Cardiac ventricle fibroblast (primary cell): ENCODE data around the gene TAF11L5. TPM values are rescaled to one million over a fixed set of nuclear protein-coding genes. Genes with fewer than 3 reads are reported as not detected.

Experiments used
- total RNA-seq: library from RNA; depleted of rRNA; stranded (reverse); fragments of >200 nt; gene quantifications from 2 replicates; pipeline ENCODE4 v1.2.3, GENCODE V29; 2015

TAF11L5 gene
- not detected in 2 replicates for total RNA-seq

GRCh38 chr5:17524935-17525334 lies at the start of gene TAF11L5:
TAF11L5 (plus strand) TSS chr5:17525235.

GRCh38 chr5:17497931-17498330 lies 27.1 kb upstream of the TAF11L5 start, which contains the start of gene TAF11L2:
TAF11L2 (plus strand) TSS chr5:17498231.

GRCh38 chr5:17518067-17518466 lies 7.0 kb upstream of the TAF11L5 start, which contains the start of gene TAF11L3:
TAF11L3 (plus strand) TSS chr5:17518367.

GRCh38 chr5:17521501-17521900 lies 3.5 kb upstream of the TAF11L5 start, which contains the start of gene TAF11L4:
TAF11L4 (plus strand) TSS chr5:17521801.

GRCh38 chr5:17528369-17528768 lies 3.3 kb downstream of the TAF11L5 start, which contains the start of gene TAF11L6:
TAF11L6 (plus strand) TSS chr5:17528669.

Other genes starting within 250 kb of the TAF11L5 start
- not detected in 2 replicates for gene TAF11L2, start 27.0 kb upstream of the TAF11L5 start, total RNA-seq
- not detected in 2 replicates for gene TAF11L3, start 6.9 kb upstream of the TAF11L5 start, total RNA-seq
- gene TAF11L4, start 3.4 kb upstream of the TAF11L5 start, total RNA-seq: not detected in 2 replicates
- gene TAF11L6, start 3.4 kb downstream of the TAF11L5 start, total RNA-seq: not detected in 2 replicates
- gene TAF11L7, start 60.5 kb downstream of the TAF11L5 start, total RNA-seq: not detected in 2 replicates
- not detected in 2 replicates for gene TAF11L8, start 65.7 kb downstream of the TAF11L5 start, total RNA-seq
- gene TAF11L9, start 69.2 kb downstream of the TAF11L5 start, total RNA-seq: not detected in 2 replicates
- gene TAF11L10, start 72.6 kb downstream of the TAF11L5 start, total RNA-seq: not detected in 2 replicates
- gene TAF11L11, start 78.9 kb downstream of the TAF11L5 start, total RNA-seq: not detected in 2 replicates
- gene TAF11L12, start 85.2 kb downstream of the TAF11L5 start, total RNA-seq: not detected in 2 replicates
- not detected in 2 replicates for gene TAF11L13, start 106.9 kb downstream of the TAF11L5 start, total RNA-seq
- gene TAF11L14, start 109.2 kb downstream of the TAF11L5 start, total RNA-seq: not detected in 2 replicates